ENCODE data around the gene MIOS. TPM values are rescaled to one million over a fixed set of nuclear protein-coding genes. Genes with fewer than 3 reads are reported as not detected.

The MIOS gene
- total RNA-seq, 1 donor from 2014 or later: 30.9 TPM

DNA sequence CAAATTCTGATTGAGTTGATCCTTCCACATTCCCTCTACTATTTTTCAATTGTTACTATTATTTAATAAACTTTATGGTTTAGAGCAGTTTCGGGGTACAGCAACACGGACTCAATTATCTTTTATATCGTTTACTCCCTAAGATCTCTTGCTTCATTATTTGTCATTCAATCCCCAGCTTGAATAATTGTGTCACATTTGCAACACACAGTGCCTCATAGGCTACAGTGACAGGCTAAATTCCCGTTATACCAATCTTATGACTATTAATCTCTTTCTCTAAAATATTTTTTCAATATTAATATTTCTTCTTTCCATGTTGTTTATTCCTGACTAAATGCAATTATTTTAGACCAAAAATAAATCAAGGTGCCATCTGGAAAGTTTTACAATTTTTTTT, 27.0 kb upstream of the MIOS start:
- Mint-ChIP-seq H3K9me3 (ENCODE audit: unreplicated experiment) (no peaks in the 10 kb centered on the region), H3K36me3 (ENCODE audit: unreplicated experiment) (no peaks in the 10 kb centered on the region), H3K4me3 (ENCODE audit: unreplicated experiment) (no peak overlapping the region), H3K27ac (ENCODE audit: unreplicated experiment) (no peak overlapping the region), H3K4me1 (ENCODE audit: low read depth, unreplicated experiment) (no peaks in the 10 kb centered on the region), H3K27me3 (ENCODE audit: unreplicated experiment) (no peaks in the 10 kb centered on the region)
- no peak for DNase-seq
- TF ChIP-seq CTCF (IDR thresholded peaks at IDR 0.05; ENCODE audit: partially characterized antibody, unreplicated experiment): no peak

DNA sequence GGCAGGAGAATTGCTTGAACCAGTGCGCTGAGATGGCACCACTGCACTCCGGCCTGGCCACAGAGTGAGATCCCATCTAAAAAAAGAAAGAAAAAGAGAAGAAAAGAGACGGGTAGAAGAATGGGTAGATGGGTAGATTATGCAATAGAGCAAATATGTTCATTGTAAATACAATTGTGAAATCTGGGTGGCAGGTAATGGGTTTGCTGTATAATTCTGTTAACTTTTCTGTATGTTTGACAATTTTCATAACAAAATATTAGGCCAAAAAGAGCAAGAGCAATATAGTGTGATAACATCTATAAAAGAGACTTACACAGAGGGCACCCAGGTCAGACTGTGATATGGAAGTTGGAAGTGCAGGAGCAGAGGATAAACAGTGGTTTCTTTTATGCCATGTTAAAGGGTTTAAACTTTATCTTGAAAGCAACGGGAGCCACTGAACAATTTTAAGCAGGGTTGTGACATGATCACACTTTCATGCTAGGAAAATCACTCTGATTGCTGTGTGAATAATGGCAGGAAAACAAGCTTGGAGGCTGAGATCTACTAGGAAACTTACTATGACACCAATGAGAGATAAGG, 24.3 kb upstream of the MIOS start:
- Mint-ChIP-seq H3K4me1 (ENCODE audit: low read depth, unreplicated experiment) (no peaks in the 10 kb centered on the region), H3K9me3 (ENCODE audit: unreplicated experiment) (no peaks in the 10 kb centered on the region), H3K36me3 (ENCODE audit: unreplicated experiment) (no peaks in the 10 kb centered on the region), H3K4me3 (ENCODE audit: unreplicated experiment) (no peak overlapping the region), H3K27ac (ENCODE audit: unreplicated experiment) (no peak overlapping the region), H3K27me3 (ENCODE audit: unreplicated experiment) (no peaks in the 10 kb centered on the region)
- DNase-seq: no peak
- no peak for TF ChIP-seq CTCF (IDR thresholded peaks at IDR 0.05; ENCODE audit: partially characterized antibody, unreplicated experiment)

DNA sequence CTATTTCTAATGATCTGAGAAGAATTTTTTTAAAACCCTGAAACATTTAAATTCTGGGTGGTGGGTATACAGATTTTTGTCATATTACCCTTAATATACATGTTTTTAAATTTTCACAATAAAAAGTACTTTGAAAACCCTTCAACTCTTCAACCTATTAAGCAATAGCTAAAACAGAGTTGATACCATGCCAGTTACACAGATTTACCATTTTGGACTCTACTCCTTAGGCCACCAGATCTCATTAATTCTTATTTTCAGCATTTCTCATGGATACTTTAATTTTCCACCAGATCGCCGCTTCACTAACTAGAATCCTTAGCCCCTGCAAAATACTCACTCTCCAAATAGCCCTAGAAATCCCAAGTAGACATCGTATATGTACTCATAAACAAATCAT, 18.3 kb upstream of the MIOS start:
- no peak for TF ChIP-seq CTCF (IDR thresholded peaks at IDR 0.05; ENCODE audit: partially characterized antibody, unreplicated experiment)
- H3K36me3 Mint-ChIP-seq (ENCODE audit: unreplicated experiment): no peaks in the 10 kb centered on the region
- H3K27ac Mint-ChIP-seq (ENCODE audit: unreplicated experiment): no peak overlapping the region
- H3K9me3 Mint-ChIP-seq (ENCODE audit: unreplicated experiment): no peaks in the 10 kb centered on the region
- no peak overlapping the region for H3K4me3 Mint-ChIP-seq (ENCODE audit: unreplicated experiment)
- no peaks in the 10 kb centered on the region for H3K4me1 Mint-ChIP-seq (ENCODE audit: low read depth, unreplicated experiment)
- no peak for DNase-seq
- no peaks in the 10 kb centered on the region for H3K27me3 Mint-ChIP-seq (ENCODE audit: unreplicated experiment)

GRCh38 chr7:7550663-7551062, 16.0 kb upstream of the MIOS start:
- H3K36me3 Mint-ChIP-seq (ENCODE audit: unreplicated experiment): no peaks in the 10 kb centered on the region
- DNase-seq: no peak
- TF ChIP-seq CTCF (IDR thresholded peaks at IDR 0.05; ENCODE audit: partially characterized antibody, unreplicated experiment): no peak
- no peak overlapping the region for H3K27ac Mint-ChIP-seq (ENCODE audit: unreplicated experiment)
- no peaks in the 10 kb centered on the region for H3K27me3 Mint-ChIP-seq (ENCODE audit: unreplicated experiment)
- H3K4me1 Mint-ChIP-seq (ENCODE audit: low read depth, unreplicated experiment): no peaks in the 10 kb centered on the region
- H3K4me3 Mint-ChIP-seq (ENCODE audit: unreplicated experiment): no peak overlapping the region
- H3K9me3 Mint-ChIP-seq (ENCODE audit: unreplicated experiment): no peaks in the 10 kb centered on the region

DNA sequence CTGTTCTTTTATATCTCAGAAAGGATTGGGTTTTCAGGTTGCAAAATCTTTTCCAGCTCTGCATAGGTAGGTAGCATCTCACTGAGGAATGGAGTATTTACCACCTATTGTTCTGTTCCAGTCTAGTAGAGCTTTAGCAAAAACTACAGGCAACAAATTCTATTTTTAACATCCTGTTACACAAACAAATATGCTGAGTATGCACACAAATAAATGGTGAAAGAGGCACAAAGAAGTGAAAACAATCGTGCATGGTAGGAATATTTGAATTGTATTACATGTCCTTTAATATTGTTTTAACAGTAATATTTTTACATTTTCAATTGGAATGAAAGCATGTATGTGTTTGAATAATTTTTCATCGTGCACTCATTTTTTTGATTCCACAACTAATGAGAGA, 14.5 kb upstream of the MIOS start:
- Mint-ChIP-seq H3K27ac (ENCODE audit: unreplicated experiment) (no peak overlapping the region), H3K4me3 (ENCODE audit: unreplicated experiment) (no peak overlapping the region), H3K9me3 (ENCODE audit: unreplicated experiment) (no peaks in the 10 kb centered on the region), H3K36me3 (ENCODE audit: unreplicated experiment) (no peaks in the 10 kb centered on the region), H3K4me1 (ENCODE audit: low read depth, unreplicated experiment) (no peaks in the 10 kb centered on the region), H3K27me3 (ENCODE audit: unreplicated experiment) (no peaks in the 10 kb centered on the region)
- DNase-seq: no peak
- no peak for TF ChIP-seq CTCF (IDR thresholded peaks at IDR 0.05; ENCODE audit: partially characterized antibody, unreplicated experiment)
